CD4-positive, alpha-beta T cell (primary cell): ENCODE data around the gene TSR3. TPM values are rescaled to one million over a fixed set of nuclear protein-coding genes. Genes with fewer than 3 reads are reported as not detected.
A peak's percentile ranks its signal among the peaks of the same experiment; 100 is the strongest.

Source experiments
- ATAC-seq: fragments of 200-7000 bp; cut with Tn5 transposase; one replicate; pipeline ENCODE4 v1.10.0; 2022; ENCODE audit warnings: mild to moderate bottlenecking; ENCODE audit not compliant: poor library complexity
- CTCF ChIA-PET: fragments of 350-600 bp; sonication (Branson Sonifier 250); formaldehyde crosslinking; loops from one replicate; lab custom pipeline; 2021; ENCODE audit warnings: antibody characterized with exemption, inconsistent platforms; lab: Charles Lee
- POLR2A ChIA-PET: fragments of 350-600 bp; sonication (Branson Sonifier 250); formaldehyde crosslinking; loops from one replicate; lab custom pipeline; 2021; ENCODE audit warnings: antibody characterized with exemption, inconsistent platforms; lab: Charles Lee
- DNase-seq, 14 experiments: peaks; one replicate each; pipeline ENCODE4 v3.0.0-alpha.2; 2013 to 2020; ENCODE audit warnings: mixed read lengths in 2 of 14
- H3K27ac ChIP-seq, 2 donors: one replicate each; pipeline versions ENCODE4 v1.5.1 to v1.7.0; 2013; ENCODE audit warnings: low read length in 2 of 2, low read depth in 1 of 2, mild to moderate bottlenecking in 1 of 2
- H3K27me3 ChIP-seq, 2 experiments: 1 replicate in 1 of 2; 2 replicates in 1 of 2; pipeline versions ENCODE4 v1.6.1 to v1.7.0; 2013; ENCODE audit warnings: low read length in 2 of 2, control low read depth in 1 of 2, mild to moderate bottlenecking in 1 of 2, moderate library complexity in 1 of 2; ENCODE audit not compliant: insufficient read depth in 2 of 2, control insufficient read depth in 1 of 2
- H3K36me3 ChIP-seq: one replicate; pipeline ENCODE4 v1.6.1; 2013; ENCODE audit warnings: low read length, control low read depth; ENCODE audit not compliant: insufficient read depth
- H3K4me1 ChIP-seq: one replicate; pipeline ENCODE4 v1.6.1; 2013; ENCODE audit warnings: low read length, control low read depth; ENCODE audit not compliant: insufficient read depth
- H3K4me3 ChIP-seq: one replicate; pipeline ENCODE4 v1.5.1; 2013; ENCODE audit warnings: mild to moderate bottlenecking, low read length, moderate library complexity
- H3K9me3 ChIP-seq, 2 experiments: 1 replicate in 1 of 2; 2 replicates in 1 of 2; pipeline versions ENCODE4 v1.6.1 to v1.7.0; 2013; ENCODE audit warnings: low read length in 2 of 2, mild to moderate bottlenecking in 2 of 2, control low read depth in 1 of 2, moderate library complexity in 1 of 2; ENCODE audit not compliant: control insufficient read depth in 1 of 2, insufficient read depth in 1 of 2
- H3K27ac Mint-ChIP-seq: one replicate; pipeline ENCODE4 v1.8.0; 2020; ENCODE audit warnings: mixed read lengths
- H3K27me3 Mint-ChIP-seq: one replicate; pipeline ENCODE4 v1.8.0; 2021; ENCODE audit warnings: mixed read lengths
- H3K36me3 Mint-ChIP-seq: one replicate; pipeline ENCODE4 v1.8.0; 2021; ENCODE audit warnings: low read depth, mixed read lengths
- H3K4me1 Mint-ChIP-seq: one replicate; pipeline ENCODE4 v1.8.0; 2021; ENCODE audit warnings: low read depth, mixed read lengths
- H3K4me3 Mint-ChIP-seq: one replicate; pipeline ENCODE4 v1.8.0; 2020; ENCODE audit warnings: mild to moderate bottlenecking, mixed read lengths
- H3K9me3 Mint-ChIP-seq: one replicate; pipeline ENCODE4 v1.8.0; 2020; ENCODE audit warnings: mixed read lengths
- intact Hi-C, 2 experiments: fragments of 100-400 bp; cut with DNase I in 1 of 2; cut with micrococcal nuclease in 1 of 2; formaldehyde crosslinking; loops; one replicate each; pipeline versions ENCODE4 v1.15.1 to v1.9.0; 2023 to 2025; cut with DNase I, micrococcal nuclease
- total RNA-seq, 174 experiments: library from RNA in 2 of 174; stranded (reverse) in 2 of 174; gene quantifications; one replicate each; pipeline ENCODE4 v1.2.3 and lab custom pipeline; 2021 to 2026
- TF ChIP-seq, protein P1 (sequence below): fragments of 200-600 bp; IDR thresholded peaks from one replicate; pipeline ENCODE4 v1.8.0; 2022; ENCODE audit warnings: antibody characterized with exemption, mild to moderate bottlenecking

The TSR3 gene
- total RNA-seq, 2 experiments from 2014 or later, result 19.9 to 21.4 TPM

DNA sequence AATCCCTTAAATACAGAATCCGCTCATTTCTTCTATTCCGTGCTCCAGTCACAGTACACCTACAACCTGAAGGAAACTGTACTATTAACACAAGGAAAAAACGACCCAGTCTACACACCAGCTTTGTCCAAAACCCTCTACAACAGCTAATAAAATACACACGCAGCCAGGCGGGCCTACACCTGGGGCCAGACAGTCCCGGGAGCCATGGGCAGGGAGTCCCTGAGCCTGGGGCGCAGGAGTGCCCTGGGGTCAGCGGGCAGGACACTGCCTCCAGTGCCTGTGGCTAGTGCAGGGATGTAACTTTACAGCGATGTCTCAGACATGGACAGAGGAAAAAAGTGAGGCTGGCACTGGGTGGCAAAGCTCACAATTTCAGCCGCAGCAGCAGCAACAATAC is 28.5 kb upstream of the TSR3 start:
- Mint-ChIP-seq H3K36me3 (peaks cover 43% of the 10 kb centered on the region), H3K27me3 (no peaks in the 10 kb centered on the region), H3K4me1 (peaks cover 9% of the 10 kb centered on the region), H3K27ac (peak overlapping the region; percentile 61), H3K9me3 (no peaks in the 10 kb centered on the region), H3K4me3 (peak overlapping the region; percentile 78)
- no peak for ATAC-seq
- H3K9me3 ChIP-seq, result no peaks in the 10 kb centered on the region
- POLR2A ChIA-PET, result interaction anchor here (1.0 to 2.9 kb wide), 2 partner anchors 11 to 41 kb away, joined by 3 to 7 read pairs; partner anchors contain the start of gene UQCC4
- DNase-seq, result no peak
- peaks cover 36% of the 10 kb centered on the region for H3K36me3 ChIP-seq
- CTCF ChIA-PET, result interaction anchor here (0.6 to 3.8 kb wide), 2 partner anchors 16 to 121 kb away, joined by 3 to 15 read pairs; no protein-coding TSS in a partner anchor
- H3K27ac ChIP-seq, result no peak overlapping the region
- H3K4me1 ChIP-seq, result peaks cover 23% of the 10 kb centered on the region
- intact Hi-C loops, result no loop called here
- H3K27me3 ChIP-seq, result no peaks in the 10 kb centered on the region
- TF ChIP-seq, protein P1, sequence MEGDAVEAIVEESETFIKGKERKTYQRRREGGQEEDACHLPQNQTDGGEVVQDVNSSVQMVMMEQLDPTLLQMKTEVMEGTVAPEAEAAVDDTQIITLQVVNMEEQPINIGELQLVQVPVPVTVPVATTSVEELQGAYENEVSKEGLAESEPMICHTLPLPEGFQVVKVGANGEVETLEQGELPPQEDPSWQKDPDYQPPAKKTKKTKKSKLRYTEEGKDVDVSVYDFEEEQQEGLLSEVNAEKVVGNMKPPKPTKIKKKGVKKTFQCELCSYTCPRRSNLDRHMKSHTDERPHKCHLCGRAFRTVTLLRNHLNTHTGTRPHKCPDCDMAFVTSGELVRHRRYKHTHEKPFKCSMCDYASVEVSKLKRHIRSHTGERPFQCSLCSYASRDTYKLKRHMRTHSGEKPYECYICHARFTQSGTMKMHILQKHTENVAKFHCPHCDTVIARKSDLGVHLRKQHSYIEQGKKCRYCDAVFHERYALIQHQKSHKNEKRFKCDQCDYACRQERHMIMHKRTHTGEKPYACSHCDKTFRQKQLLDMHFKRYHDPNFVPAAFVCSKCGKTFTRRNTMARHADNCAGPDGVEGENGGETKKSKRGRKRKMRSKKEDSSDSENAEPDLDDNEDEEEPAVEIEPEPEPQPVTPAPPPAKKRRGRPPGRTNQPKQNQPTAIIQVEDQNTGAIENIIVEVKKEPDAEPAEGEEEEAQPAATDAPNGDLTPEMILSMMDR, result no peak
- H3K4me3 ChIP-seq, result no peak overlapping the region

DNA sequence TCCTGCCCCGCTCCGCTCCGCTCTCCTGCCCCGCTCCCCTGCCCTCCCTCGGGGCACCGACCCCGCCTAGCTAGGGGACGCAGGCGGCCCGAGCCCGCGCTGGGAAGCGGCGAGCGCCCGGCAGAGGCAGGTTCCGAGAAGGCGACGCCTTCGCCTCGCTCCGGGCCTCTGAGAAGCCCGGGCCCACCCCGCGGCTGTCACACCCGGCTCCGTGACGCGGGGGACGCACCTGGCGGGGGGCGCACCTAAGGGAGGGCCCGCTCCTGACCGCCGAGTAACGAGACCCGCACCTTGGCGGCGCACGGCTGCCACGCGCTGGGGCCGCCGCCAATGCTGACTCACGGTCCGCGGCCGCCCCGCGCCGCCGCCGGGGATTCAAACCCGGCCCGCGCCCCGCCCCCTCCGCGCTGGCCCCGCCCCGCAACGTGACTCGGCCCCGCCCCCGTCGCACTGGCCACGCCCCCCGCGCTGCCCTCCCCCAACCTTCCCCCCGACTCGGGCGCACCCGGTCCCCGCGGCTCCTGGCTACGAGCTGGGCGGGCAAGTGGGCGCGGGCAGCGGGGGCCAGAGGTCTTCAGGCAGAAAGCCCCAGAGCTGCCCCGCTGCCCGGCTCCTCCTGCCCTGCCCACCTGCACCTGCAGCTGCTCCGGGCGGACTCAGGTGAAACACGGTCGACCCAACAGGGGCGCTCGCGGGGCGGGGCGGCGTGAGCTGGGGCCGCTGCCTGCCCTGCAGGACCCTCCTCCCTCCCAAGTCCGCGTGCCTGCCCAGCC is 27.8 kb upstream of the TSR3 start:
- ATAC-seq (peak; percentile 73), DNase-seq (peak; percentile 32 to 84 (median 58))
- peak overlapping the region; percentile 61 for H3K27ac Mint-ChIP-seq
- TF ChIP-seq, protein P1, result no peak
- no peaks in the 10 kb centered on the region for H3K9me3 Mint-ChIP-seq
- no peaks in the 10 kb centered on the region for H3K27me3 Mint-ChIP-seq
- peaks cover 9% of the 10 kb centered on the region for H3K4me1 Mint-ChIP-seq
- ChIA-PET CTCF (interaction anchor here (3.8 kb wide), 1 partner anchor 16 kb away, joined by 15 read pairs; no protein-coding TSS in a partner anchor), POLR2A (interaction anchor here (1.0 to 2.9 kb wide), 2 partner anchors 11 to 41 kb away, joined by 3 to 7 read pairs; partner anchors contain the start of gene UQCC4)
- no peaks in the 10 kb centered on the region for H3K9me3 ChIP-seq
- peak overlapping the region; percentile 78 for H3K4me3 Mint-ChIP-seq
- peaks cover 40% of the 10 kb centered on the region for H3K36me3 ChIP-seq
- H3K36me3 Mint-ChIP-seq, result peaks cover 37% of the 10 kb centered on the region
- peak overlapping the region; percentile 26 for H3K4me3 ChIP-seq
- no peaks in the 10 kb centered on the region for H3K27me3 ChIP-seq
- H3K4me1 ChIP-seq, result peaks cover 23% of the 10 kb centered on the region
- no peak overlapping the region for H3K27ac ChIP-seq
- intact Hi-C loops, result no loop called here

DNA sequence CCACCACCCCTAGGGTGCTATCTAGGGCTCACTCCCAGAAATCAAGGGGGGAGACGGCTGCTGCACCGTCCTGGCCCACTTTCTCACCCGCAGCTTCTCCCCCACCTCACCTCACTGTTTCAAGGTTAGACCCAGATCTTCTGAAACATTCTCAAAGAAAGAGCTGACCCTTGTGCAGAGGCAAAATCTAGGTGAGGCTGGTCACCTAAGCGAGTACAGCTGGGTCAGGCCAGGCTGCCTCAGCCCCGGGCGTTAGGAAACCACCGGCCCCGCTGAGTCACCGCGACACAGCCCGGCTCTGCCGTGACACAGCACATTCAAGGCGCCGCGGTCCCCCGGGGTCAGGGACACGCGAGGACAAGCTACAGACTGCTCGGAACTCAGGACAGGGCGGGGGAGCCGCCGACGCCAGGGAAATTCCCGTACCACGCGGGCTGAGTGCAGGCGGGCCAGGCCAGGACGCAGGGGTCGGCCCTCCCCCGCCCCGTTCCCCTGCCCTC is 27.2 kb upstream of the TSR3 start:
- CTCF ChIA-PET, result interaction anchor here (3.8 kb wide), 1 partner anchor 15 kb away, joined by 15 read pairs; no protein-coding TSS in a partner anchor
- Histone ChIP-seq H3K36me3 (peaks cover 41% of the 10 kb centered on the region), H3K27ac (no peak overlapping the region), H3K27me3 (no peaks in the 10 kb centered on the region), H3K4me1 (peaks cover 23% of the 10 kb centered on the region), H3K4me3 (peak overlapping the region; percentile 26), H3K9me3 (no peaks in the 10 kb centered on the region)
- Mint-ChIP-seq H3K4me3 (no peak overlapping the region), H3K4me1 (peaks cover 9% of the 10 kb centered on the region), H3K27ac (no peak overlapping the region), H3K36me3 (peaks cover 33% of the 10 kb centered on the region), H3K9me3 (no peaks in the 10 kb centered on the region), H3K27me3 (no peaks in the 10 kb centered on the region)
- peak; percentile 60 for ATAC-seq
- intact Hi-C loops, result no loop called here
- TF ChIP-seq, protein P1, result no peak
- POLR2A ChIA-PET, result interaction anchor here (2.9 kb wide), 1 partner anchor 42 kb away, joined by 7 read pairs; the partner anchor contains the start of gene UQCC4
- peak in 12 of 14 experiments; percentile 7 to 90 (median 38) for DNase-seq
